ENCODE results near the gene LONRF3. TPM values are rescaled to one million over a fixed set of nuclear protein-coding genes. Genes with fewer than 3 reads are reported as not detected.

Gene LONRF3
- total RNA-seq, 1 experiment from 2014 or later: not detected

- no peak for DNase-seq (ENCODE audit: low spot score)
- TF ChIP-seq NR1H2 (CRISPR knock-in tag; IDR thresholded peaks at IDR 0.05): no peak
- no peak for TF ChIP-seq NFE2L1 (CRISPR knock-in tag; IDR thresholded peaks at IDR 0.05)
- no peak for TF ChIP-seq CDX4 (CRISPR knock-in tag; IDR thresholded peaks at IDR 0.05; ENCODE audit: borderline replicate concordance)
- no peak for TF ChIP-seq MYBL2 (CRISPR knock-in tag; IDR thresholded peaks at IDR 0.05)
- TF ChIP-seq ZNF263 (CRISPR knock-in tag; IDR thresholded peaks at IDR 0.05; ENCODE audit: low read depth): no peak
- TF ChIP-seq USF1 (CRISPR knock-in tag; IDR thresholded peaks at IDR 0.05): no peak
- TF ChIP-seq PRRX2 (CRISPR knock-in tag; IDR thresholded peaks at IDR 0.05): no peak
- TF ChIP-seq STAT6 (CRISPR knock-in tag; conservative IDR thresholded peaks at IDR 0.05; ENCODE audit: low read depth): no peak
- TF ChIP-seq NFYB (CRISPR knock-in tag; conservative IDR thresholded peaks at IDR 0.05; ENCODE audit: low read depth): no peak
- TF ChIP-seq ZMAT4 (CRISPR knock-in tag; IDR thresholded peaks at IDR 0.05): no peak
- ChIA-PET POLR2A (no interaction called here), CTCF (no interaction called here)
- H3K27ac Mint-ChIP-seq: no peak overlapping the region
- H3K4me1 Mint-ChIP-seq: no peaks in the 10 kb centered on the region
- H3K36me3 Mint-ChIP-seq: no peaks in the 10 kb centered on the region
- H3K4me3 Mint-ChIP-seq: no peak overlapping the region
- no peak for ATAC-seq
- peaks cover 100% of the 10 kb centered on the region for H3K27me3 Mint-ChIP-seq (ENCODE audit: low read depth)
- no peaks in the 10 kb centered on the region for H3K9me3 Mint-ChIP-seq
These were observed 10.2 kb upstream of the LONRF3 start for GRCh38 chrX:118964252-118964651.

- Mint-ChIP-seq H3K36me3 (no peaks in the 10 kb centered on the region), H3K27me3 (ENCODE audit: low read depth) (peaks cover 100% of the 10 kb centered on the region), H3K9me3 (no peaks in the 10 kb centered on the region), H3K27ac (no peak overlapping the region), H3K4me1 (no peaks in the 10 kb centered on the region), H3K4me3 (no peak overlapping the region)
- ATAC-seq (no peak), DNase-seq (ENCODE audit: low spot score) (no peak)
- CTCF ChIA-PET: no interaction called here
- POLR2A ChIA-PET: no interaction called here
- TF ChIP-seq SMAD3 (CRISPR knock-in tag; IDR thresholded peaks at IDR 0.05; ENCODE audit: borderline replicate concordance) (no peak), SP1 (CRISPR knock-in tag; conservative IDR thresholded peaks at IDR 0.05) (no peak), CBFB (CRISPR knock-in tag; IDR thresholded peaks at IDR 0.05; ENCODE audit: low read depth) (no peak), ZBTB21 (CRISPR knock-in tag; IDR thresholded peaks at IDR 0.05; ENCODE audit: borderline replicate concordance) (no peak), PREB (CRISPR knock-in tag; IDR thresholded peaks at IDR 0.05; ENCODE audit: borderline replicate concordance) (no peak), ARID4B (CRISPR knock-in tag; IDR thresholded peaks at IDR 0.05; ENCODE audit: borderline replicate concordance) (no peak), FOXJ3 (CRISPR knock-in tag; IDR thresholded peaks at IDR 0.05; ENCODE audit: borderline replicate concordance) (no peak), NFATC4 (CRISPR knock-in tag; IDR thresholded peaks at IDR 0.05) (no peak), JAZF1 (CRISPR knock-in tag; IDR thresholded peaks at IDR 0.05) (no peak), ZNF121 (CRISPR knock-in tag; IDR thresholded peaks at IDR 0.05) (no peak), AFF4 (CRISPR knock-in tag; IDR thresholded peaks at IDR 0.05; ENCODE audit: borderline replicate concordance) (no peak)
These were observed 9.0 kb upstream of the LONRF3 start for GRCh38 chrX:118965395-118965794.
